ENCODE results near the gene TRIM40. TPM values are rescaled to one million over a fixed set of nuclear protein-coding genes. Genes with fewer than 3 reads are reported as not detected.

The TRIM40 gene
- total RNA-seq, 1 experiment from 2014 or later: not detected

- H3K4me3 ChIP-seq (ENCODE audit: low read depth in 2 of 2, low read length in 2 of 2): no peak overlapping the region
- ATAC-seq (no peak), DNase-seq (ENCODE audit: low read depth, low spot score) (no peak)
- in situ Hi-C loops (cut with HindIII; ENCODE audit: low pct_unique_long_range_greater_than_20kb, low sequenced_read_pairs): no loop called here
- H3K36me3 ChIP-seq (ENCODE audit: control insufficient read depth, insufficient read depth, low read length): no peaks in the 10 kb centered on the region
- intact Hi-C loops (cut with micrococcal nuclease; ENCODE audit: unreplicated experiment): no loop called here
- BruUV-seq (replicated peaks): no TSS peak
- ChIA-PET CTCF (interaction anchor here (0.9 to 1.1 kb wide), 2 partner anchors 21 to 49 kb away, joined by 3 to 4 read pairs; no protein-coding TSS in a partner anchor), POLR2A (no interaction called here)
- no peak for TF ChIP-seq REST (IDR thresholded peaks at IDR 0.05; ENCODE audit: insufficient read depth in 1 of 2, low read depth in 2 of 2, low read length in 1 of 2)
- no peak for TF ChIP-seq CTCF (IDR thresholded peaks at IDR 0.05)
- TF ChIP-seq TCF7L2 (IDR thresholded peaks at IDR 0.05; ENCODE audit: low read depth, low read length): no peak
- TF ChIP-seq SIN3A (IDR thresholded peaks at IDR 0.05; ENCODE audit: borderline replicate concordance, insufficient read depth, low read depth, low read length): no peak
- no peak for TF ChIP-seq POLR2AphosphoS5 (IDR thresholded peaks at IDR 0.05; ENCODE audit: low read depth, low read length)
- peaks cover 14% of the 10 kb centered on the region for H3K27me3 ChIP-seq (ENCODE audit: control insufficient read depth, insufficient read depth, low read length)
- H3K4me1 ChIP-seq (ENCODE audit: control insufficient read depth, insufficient read depth, low read length): no peaks in the 10 kb centered on the region
- H3K9me3 ChIP-seq (ENCODE audit: control insufficient read depth, insufficient read depth, low read depth, low read length): no peaks in the 10 kb centered on the region
- no peak overlapping the region for H3K27ac ChIP-seq (ENCODE audit: low read length)
These were observed 16.2 kb downstream of the TRIM40 start for GRCh38 chr6:30152016-30152673.

DNA sequence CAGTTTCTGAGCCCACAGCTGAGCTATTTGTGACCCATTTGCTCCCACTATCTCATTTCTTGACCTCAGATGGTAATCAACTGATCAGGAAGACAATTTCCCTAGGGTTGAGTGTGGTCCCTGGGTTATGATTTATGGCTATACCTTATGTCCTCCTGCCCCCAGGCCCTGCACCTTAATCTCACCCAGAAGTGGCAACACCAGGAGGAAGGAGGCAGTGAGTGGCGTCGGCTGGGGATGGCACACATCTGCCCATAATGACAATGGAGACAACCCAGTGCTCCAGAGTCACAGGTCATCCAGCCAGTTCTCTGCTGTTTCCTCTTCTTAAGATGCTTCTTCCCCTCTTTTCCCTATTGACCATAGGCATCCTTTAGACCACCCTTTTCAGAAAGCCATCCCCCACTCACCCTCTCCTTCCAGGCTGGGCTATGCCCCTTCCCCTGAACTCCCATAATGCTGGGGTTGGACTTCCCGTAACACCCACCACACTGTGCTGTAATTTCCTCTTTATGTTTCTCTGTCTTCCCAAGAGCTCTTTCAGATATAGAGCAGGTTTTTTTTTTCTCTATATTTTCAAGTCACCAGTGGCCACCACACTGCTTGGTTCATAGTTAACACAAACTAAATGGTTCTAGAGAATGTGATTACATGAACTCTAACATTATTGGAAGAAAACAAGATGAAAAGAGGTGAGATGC, 17.1 kb downstream of the TRIM40 start:
- in situ Hi-C loops (cut with HindIII; ENCODE audit: low pct_unique_long_range_greater_than_20kb, low sequenced_read_pairs) (no loop called here), intact Hi-C loops (cut with micrococcal nuclease; ENCODE audit: unreplicated experiment) (no loop called here)
- no peaks in the 10 kb centered on the region for H3K4me1 ChIP-seq (ENCODE audit: control insufficient read depth, insufficient read depth, low read length)
- TF ChIP-seq SIN3A (IDR thresholded peaks at IDR 0.05; ENCODE audit: borderline replicate concordance, insufficient read depth, low read depth, low read length) (no peak), REST (IDR thresholded peaks at IDR 0.05; ENCODE audit: insufficient read depth in 1 of 2, low read depth in 2 of 2, low read length in 1 of 2) (no peak), CTCF (IDR thresholded peaks at IDR 0.05) (no peak), TCF7L2 (IDR thresholded peaks at IDR 0.05; ENCODE audit: low read depth, low read length) (no peak), POLR2AphosphoS5 (IDR thresholded peaks at IDR 0.05; ENCODE audit: low read depth, low read length) (no peak)
- no peak overlapping the region for H3K27ac ChIP-seq (ENCODE audit: low read length)
- ATAC-seq (no peak), DNase-seq (ENCODE audit: low read depth, low spot score) (no peak)
- BruUV-seq (replicated peaks): no TSS peak
- no peaks in the 10 kb centered on the region for H3K9me3 ChIP-seq (ENCODE audit: control insufficient read depth, insufficient read depth, low read depth, low read length)
- ChIA-PET POLR2A (no interaction called here), CTCF (interaction anchor here (0.9 kb wide), 1 partner anchor 50 kb away, joined by 3 read pairs; no protein-coding TSS in a partner anchor)
- peaks cover 14% of the 10 kb centered on the region for H3K27me3 ChIP-seq (ENCODE audit: control insufficient read depth, insufficient read depth, low read length)
- H3K4me3 ChIP-seq (ENCODE audit: low read depth in 2 of 2, low read length in 2 of 2): no peak overlapping the region
- no peaks in the 10 kb centered on the region for H3K36me3 ChIP-seq (ENCODE audit: control insufficient read depth, insufficient read depth, low read length)

Data from Panc1 (cell line).